NCI-H526 (cell line): ENCODE data around the gene TGFB2.
A peak's percentile ranks its signal among the peaks of the same experiment; 100 is the strongest.

ENCODE experiments used
- DNase-seq, 2 experiments: peaks; one replicate each; lab custom pipeline; 2025; lab: John Stamatoyannopoulos, UW

Gene TGFB2

DNA sequence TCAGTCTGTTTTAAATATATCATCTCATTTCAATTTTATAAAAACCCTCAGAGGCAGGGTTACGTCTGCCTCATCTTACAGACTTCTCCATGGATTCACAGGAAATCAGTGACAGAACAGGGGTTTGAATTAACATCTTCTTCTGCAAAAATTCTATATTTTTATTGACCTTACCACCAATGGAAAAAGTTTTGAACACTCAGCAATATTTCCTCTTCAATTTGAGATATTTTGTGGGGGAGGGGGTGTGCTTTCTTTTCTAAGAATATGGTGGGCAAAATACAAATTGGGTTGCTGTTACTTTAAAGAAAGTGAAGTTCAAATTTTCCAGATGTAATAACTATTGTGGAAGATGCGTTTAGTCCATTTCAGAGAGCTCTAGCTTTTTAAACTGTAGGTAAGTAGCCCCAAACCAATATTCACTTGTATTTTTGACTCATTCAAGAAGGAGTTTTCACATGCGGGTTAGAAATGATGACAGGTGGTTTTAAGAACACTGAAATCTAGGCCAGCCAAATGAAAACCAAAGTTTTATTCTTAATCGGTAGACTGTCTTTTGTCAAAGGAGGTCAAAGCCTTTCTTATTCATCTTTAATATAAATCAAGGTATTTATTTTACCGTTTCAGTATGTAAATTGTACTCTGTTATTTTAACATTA lies 17.4 kb downstream of the TGFB2 start:
- DNase-seq, result no peak

DNA sequence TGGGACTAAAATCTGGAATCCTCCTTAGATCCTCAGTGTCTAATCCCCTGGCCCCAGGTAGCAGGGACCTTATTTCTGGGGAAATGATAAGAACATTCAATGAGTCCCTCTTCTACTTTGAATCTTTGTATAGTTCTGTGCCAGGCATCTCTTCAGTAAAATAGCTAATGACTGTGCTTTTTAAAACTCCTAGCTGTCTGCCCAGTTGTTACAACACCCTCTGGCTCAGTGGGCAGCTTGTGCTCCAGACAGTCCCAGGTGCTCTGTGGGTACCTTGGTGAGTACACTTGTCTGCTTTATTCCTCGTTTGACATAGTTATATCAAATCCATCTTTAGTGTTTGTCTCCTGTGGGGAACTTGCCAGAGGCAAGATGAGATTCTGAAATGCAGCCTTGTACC lies 18.0 kb downstream of the TGFB2 start:
- DNase-seq, result no peak

DNA sequence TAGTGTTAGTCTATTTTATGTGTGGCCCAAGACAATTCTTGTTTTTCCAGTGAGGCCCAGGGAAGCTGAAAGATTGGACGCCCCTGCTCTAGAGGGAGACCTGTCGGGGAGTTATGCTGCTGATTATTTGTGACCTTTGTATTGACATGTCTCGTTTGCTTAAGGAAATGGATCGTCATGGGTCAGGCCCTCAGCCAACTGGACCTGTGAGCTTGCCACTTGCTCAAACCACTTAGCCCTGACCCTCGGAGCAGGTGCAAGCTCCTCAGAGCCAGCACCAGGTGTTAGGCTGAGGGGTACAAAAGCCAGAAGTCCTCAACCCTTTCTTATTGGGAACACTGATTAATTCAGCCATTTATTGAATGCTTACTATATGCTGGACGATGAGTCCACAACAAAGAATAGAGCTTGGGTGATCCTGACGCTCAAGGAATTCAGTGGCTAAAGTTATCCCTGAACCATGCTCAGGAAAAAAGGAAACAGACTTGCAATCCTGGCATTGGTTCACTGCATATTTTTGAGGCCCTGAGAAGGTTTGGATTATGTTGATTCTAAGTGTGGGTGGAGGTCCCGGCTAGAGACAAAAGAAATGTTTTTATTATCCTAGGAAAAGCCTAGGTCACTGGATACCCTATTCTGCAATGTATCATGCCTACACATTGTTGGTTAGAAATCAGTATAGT lies 19.0 kb downstream of the TGFB2 start:
- DNase-seq, result no peak

DNA sequence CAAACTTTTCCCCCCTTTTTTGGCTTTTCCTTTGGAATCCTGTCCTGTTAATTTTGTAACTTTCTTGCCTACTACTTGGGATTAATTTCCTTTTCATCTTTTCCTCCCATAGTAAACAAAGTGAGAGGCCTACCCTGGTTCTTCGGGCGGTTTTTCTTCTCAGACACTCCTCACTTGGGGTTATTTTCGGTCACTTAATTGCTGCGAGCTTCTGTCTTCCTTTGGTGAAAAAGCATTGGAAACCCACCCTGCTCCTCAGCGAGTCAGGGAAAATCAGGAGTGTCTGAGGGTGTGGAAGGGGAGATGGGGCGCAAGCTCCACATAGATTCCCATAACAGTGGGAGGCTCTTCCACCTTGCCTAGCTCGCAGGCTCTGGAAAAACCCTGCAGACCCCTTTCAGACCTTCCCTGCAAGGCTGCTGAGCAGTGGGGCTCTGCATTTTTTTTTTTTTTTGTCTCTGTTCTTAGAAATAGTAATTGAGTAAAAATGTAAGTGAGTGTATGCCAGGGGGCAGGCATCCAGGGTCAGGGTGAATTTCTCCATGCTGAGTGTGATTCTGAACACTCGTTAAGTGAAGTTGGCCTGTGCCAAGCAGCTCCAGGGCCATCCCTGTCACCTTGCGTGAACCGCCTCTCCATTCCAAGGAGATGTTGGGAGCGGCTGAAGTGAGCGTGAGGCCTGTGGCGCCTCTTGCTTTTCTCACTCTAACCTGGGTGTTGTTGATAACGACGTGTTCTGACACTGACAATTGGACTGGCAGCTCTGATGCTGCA lies 20.3 kb downstream of the TGFB2 start:
- no peak for DNase-seq

DNA sequence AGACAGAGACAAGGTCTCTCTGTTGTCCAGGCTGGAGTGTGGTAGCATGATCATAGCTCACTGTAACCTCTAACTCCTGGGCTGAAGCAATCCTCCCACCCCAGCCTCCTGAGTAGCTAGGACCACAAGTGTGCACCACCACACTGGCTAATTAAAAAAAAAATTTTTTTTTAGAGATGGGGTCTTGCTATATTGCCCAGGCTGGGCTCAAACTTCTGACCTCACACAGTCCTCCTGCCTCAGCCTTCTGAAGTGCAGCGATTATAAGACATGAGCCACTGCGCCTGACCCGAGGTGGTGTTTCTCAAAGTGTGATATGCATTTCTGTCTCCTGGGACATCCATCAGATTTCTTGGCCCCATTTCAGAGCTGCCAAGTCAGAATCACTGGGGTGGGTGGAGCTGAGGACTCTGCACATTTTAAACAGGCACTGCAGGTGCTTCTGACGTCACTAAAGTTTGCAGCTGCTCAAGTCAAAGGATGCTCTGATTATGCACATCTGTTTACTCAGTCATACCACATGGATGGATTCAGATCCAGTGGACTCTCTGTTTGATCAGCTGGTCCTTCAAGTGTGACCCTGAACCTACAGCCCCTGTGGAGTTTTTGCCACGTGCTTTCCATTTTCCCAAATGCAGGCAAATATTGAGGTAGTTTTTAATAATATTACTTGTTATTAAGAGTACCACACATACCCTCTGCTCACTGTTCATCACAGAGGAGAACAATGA lies 21.4 kb downstream of the TGFB2 start:
- DNase-seq, result no peak

DNA sequence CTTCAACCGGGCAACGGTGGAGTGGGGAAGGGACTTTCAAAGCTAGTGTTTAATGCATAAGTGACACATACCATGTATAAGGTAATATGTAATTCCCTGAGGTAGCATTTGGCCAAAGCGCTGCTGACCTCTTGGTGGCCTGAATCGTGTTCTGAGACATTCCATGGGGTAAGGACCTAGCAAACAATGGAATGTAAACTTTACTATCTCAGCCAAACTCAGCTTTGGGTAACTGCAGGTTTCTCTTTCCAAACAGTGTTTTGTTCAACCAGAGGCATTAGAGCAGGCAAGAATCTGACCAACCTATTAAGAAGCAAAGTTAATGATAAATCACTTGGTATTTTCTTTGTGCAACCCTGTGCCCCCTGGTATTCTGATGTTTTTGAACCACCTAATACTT lies 22.0 kb downstream of the TGFB2 start:
- no peak for DNase-seq

DNA sequence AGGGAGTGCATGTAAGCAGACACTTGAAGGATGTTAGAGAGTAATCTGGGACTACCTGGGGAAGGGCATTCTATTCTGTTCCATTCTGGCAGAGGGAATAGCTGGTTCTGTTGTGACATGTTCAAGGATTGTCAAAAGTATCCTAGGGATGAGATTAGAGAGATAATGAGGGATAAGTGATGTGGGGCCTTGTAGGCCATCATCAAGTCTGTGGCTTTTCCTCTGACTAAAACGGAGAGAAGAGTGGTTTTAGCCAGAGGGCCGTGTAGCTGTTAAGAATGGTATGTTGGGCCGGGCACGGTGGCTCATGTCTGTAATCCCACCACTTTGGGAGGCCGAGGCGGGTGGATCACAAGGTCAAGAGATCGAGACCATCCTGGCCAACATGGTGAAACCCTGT lies 23.6 kb downstream of the TGFB2 start:
- DNase-seq, result no peak

DNA sequence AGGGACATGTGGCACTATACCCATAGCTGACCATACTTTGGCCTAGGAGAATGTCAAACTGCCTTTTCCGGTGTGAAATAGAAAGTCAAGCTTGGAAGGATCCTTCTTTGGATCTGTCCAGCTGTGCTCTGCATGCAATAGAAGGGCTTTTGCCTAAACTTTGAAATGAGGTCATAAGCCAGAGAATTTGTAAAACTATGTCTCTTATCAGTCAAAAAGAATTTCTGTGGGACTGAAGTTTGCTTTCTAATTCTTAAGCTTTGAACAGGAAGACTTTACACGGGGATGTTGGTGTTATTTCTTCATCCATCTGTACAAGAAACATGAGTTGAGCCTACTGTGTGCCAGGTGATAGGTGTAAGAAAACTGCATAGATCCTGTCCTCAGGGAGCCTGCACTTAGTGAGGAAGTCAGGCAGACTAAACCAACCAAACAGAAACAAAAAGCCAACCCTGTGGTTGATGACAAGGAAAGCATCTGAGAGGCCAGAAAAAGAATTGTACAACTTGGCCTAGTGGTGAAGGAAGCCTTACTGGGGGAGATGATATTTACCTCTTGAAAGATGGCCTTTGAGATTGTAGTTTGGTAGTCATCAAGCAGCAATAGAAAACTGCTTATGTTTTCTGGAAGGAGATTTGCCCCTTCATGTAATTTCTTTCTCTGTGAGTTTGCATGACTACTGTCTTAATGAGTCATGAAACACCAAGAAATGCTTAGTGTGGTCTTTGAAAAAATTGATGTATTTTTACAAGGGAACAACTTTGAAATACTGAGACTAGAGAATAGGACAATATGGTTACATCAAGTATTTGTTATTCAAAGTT lies 24.8 kb downstream of the TGFB2 start:
- no peak for DNase-seq

DNA sequence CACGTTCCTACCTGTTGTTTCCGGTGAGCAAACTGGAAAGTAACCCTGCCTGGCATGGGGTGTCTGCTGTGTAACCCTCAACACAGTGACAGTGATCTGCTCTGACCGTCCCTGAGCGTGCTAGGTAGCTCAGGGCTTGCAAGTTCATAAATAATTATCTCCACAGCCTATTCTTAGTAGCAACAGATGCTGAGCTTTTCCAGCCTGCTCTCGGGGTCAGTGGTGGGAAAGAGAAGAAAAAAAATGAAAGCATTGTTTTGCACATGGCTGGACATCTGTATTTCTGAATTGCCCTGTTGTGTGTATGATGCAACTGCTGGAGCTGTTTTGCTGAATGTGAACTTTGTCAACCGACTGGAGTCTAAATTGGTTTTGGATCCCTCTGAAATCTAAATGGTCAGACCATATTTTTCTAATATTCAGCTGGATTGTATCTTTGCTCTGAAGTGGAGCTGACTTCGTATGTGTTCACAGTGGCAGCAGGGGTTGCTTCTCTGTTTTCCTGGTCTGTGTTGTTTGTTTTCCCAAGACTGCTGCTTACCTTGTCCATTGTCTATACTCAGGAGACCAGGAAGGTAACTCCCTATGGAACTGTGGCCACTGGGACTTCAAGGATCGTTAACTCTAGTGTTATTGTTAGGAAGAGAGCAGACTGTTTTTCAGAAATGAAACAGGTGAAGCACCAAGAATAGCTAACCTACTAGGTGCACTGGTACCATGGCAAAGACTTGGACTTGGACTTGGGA lies 27.0 kb downstream of the TGFB2 start:
- DNase-seq, result peak in 1 of 2 experiments; percentile 49

DNA sequence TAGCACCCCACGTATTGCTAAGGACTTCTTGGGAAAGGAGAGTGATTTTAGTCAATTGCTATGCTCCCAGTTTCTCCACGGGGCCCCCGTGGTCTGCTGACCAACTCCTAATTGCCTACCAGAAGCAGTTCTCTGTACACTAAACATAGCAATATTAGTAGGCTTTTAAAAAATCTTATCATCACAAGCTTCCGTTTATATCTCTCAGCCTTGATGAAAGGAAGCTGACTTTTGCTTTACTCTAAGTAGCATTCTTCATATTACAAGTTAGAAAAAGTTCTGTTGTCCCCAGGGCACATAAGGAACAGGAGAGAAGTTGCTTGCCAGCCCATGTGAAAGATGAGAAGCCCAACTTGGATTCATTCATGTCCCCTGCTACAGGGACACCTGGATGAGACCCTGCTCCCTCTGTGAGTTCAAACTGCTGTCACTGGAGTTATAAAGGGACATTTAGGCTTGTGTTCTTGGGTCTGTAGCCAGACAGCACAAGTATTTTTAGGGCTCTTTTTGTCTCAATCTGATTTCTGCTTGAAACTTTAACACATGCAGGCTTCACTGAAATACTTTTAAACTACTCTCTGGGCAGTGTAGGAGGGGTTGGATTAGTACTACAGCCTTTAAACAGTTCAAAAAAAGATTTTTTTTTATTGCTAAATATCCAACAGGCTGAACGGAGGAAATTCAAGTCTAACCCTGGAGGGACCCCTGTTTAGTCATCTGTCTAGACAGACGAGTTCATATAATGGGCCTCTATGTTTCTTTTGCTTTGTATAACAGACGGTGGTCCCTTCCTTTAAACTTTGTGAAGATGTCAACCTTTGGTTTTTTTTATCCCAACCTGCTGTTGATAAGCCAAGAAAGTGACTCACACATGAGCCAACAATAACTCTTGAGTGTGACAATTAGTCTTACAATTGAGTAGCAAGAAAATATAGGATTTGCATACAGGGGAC lies 29.5 kb downstream of the TGFB2 start:
- DNase-seq, result no peak

DNA sequence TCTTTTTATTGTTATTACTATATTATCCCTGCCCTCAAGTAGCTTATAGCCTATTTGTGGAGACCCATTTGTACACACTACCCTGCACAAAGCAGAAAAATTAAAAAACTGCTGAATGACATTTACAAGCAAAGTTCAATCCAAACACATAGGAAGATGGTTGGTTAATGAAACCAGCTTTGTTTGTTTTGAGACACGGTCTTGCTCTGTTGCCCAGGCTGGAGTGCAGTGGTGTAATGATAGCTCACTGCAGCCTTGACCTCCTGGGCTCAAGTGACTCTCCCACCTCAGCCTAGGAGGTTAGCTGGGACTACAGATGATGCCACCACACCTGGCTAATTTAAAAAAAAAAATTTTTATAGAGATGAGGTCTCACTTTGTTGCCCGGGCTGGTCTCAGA lies 31.6 kb downstream of the TGFB2 start:
- DNase-seq, result no peak

DNA sequence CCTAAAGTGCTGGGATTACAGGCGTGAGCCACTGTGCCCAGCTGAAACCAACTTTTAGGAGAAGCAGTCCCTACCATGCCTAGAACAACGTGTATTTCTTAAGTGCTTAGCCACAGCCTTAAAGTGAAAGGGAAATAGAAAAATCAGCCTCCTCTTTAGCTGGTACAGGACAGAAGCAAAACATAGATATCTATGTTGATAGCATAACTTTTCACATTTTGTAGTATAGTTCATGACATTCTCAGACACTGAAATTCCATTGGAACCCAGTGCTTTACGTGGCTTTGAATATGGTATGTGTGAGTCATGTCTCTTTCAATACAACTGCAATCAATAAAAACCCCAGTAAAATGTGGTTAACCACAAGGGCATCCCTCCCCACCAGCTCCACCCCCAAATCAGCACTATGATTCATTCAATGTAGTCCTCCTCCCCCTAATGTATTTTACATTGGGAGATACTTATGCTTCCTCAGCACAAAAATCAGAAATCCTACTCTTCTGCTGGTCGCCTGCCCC lies 32.1 kb downstream of the TGFB2 start:
- DNase-seq, result no peak

DNA sequence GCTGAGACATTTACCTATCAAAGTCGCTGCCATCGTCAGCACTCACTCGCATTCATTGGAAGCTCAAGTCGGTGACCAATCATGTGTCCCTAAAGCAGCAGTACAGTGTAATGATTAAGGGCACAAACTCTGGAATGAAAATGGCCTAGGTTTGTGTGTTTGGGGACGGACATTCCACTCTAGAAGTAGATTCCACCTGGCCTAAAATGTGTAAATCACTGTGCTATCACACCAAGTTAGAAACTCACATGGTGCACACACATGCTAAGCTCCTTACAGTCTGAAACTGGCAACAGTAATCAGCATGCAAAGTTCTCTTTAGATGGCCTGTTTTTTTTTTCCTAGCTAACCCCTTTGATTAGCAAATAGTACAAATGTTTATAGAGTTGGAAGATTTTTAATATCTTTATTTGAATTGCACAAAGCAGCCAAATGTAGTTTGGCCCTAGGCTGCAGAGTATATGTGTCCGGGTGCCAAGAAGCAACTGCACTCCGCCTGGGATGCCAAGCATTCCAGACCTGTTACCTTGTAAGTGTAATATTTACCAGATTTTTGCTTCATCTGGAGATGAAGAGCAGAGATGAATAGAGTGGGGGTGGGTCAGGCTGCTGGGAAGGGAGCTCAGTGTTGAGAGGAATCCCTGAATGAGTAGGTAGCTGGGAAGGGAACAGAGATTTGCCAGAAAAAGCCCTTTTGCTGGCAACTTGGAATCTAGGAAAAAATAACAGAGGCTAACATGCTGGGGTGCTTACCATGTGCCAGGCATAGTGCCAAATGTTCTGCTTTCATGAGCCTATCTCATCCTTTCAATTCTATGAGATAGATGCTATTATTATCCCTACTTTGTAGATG lies 35.2 kb downstream of the TGFB2 start:
- DNase-seq, result no peak

DNA sequence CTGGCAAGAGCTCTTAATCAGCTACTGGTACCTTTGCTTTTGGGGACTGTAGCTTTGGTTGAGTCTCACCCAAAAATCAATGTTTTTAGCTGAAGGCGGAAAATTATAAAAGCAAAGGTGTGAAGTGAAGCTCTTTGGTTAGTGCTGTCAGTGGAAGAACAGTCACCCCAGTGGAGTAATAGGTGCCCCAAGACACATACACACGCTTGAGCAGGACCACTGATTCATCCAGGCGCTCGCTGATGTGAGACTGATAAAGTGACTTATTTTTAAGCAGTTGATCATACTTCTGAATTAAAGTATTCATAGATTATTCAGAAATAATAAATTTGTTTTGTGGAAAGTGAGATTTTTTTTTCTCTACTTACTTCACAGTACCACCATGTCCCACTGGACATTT lies 37.1 kb downstream of the TGFB2 start:
- no peak for DNase-seq

DNA sequence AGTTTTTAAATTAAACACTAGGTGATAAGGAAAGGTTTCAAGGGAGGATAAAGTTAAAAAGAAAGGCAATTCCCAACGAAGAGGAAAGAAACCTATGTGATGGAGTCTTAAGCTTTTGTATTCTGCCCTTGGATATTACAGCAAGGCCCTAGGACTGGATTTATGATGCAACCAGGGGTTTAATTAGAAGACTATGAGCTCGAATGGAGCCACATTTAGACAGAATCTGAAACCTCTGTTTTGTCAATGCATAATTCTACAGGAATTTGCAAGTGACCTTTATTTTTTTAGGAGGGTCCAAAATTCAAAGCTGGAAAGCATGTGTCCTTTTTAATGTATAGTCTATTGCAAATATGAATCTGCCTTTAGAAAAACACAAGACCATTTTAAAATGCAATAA lies 37.9 kb downstream of the TGFB2 start:
- no peak for DNase-seq

DNA sequence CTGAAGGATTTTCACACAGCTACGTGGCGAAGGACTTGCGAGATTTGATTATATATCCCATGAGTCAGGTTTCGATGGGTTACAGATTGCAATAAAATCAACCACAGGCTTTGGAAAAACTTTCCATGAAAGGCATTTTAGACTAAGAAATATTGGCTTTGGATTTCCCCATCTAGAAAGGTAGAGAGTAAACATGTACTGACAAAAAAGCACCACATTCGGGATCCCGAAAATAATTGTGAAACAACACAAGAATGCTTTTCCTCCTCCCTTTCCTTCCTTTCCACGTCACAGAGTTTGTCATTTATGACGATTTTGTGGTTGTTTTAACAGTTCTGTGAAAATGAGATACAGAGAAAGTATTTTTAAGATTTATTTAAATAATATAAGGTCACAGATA lies 38.5 kb downstream of the TGFB2 start:
- no peak for DNase-seq

DNA sequence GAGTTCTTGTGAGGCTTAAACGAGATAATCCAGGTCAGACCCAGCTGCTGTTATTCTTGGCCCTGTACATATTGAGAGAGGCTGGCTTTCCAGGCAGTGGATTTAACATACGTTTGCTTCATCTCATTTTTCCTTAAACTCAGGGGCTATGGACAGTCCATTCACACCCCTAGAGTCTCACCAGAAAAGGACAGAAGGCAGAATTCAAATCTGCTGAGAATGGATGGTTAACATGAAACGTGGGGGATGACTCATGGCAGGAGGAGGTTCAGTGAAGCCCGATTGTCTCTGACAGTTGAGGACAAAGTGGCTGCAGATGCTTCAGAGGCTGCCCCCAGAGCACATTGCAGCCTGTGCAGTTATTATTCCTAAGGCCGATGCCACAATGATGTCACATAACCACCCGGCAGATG lies 39.5 kb downstream of the TGFB2 start:
- DNase-seq, result no peak

DNA sequence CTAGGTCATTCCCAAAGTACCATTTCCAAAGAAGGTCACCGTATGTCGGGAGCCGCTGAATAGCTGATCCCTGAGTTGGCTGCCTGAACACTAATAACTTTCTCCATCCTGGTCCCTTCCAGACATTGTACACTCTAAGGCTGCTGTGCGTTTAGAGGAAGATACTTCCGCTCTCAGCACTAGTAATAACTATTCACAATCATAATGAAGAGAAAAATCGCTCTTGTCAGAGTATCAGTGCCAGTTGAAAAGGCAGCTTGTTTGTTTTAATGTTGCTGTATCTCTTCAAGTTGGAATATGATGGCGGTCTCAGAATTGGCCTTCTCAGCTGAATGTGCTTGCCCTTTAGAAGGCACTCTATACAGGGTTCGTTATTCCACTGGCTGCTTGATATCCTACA lies 43.5 kb downstream of the TGFB2 start:
- no peak for DNase-seq

DNA sequence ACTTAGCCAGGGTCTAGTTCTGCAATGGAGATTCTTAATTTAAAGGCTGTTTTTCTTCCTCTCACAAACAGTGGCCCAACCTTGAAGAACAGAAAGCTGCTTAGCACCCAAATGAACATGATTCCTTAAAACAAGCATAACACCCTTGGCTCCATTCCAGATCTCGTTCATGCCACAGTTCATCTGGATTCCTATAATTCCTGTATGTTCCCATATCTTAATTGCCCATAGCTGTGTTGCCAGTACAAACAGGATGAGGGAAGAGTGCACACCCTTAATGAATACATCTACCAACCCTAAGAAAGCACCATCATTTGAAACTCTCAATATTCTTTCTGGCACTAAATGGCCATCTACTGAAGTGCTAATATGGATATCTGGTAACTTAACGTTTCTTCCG lies 45.5 kb downstream of the TGFB2 start:
- no peak for DNase-seq
